Astrocyte (in vitro differentiated cells and primary cell): ENCODE data around the gene SYNC. TPM values are rescaled to one million over a fixed set of nuclear protein-coding genes. Genes with fewer than 3 reads are reported as not detected.
"Not testable (repeated sequence)": the region's sequence is repeated elsewhere in the genome, so short reads cannot be mapped to it uniquely, and the experiment has no call there.

Source experiments
- DNase-seq: peaks from one replicate; pipeline ENCODE4 v3.0.0-alpha.2; 2010; ENCODE audit warnings: low read depth
- FAIRE-seq: peaks from 2 replicates; lab custom pipeline; 2011; peaks lifted over from hg19 to GRCh38; lab: Jason Lieb, UNC
- H2AFZ ChIP-seq: 2 replicates; pipeline ENCODE4 v1.6.0; 2012; ENCODE audit warnings: low read depth, low read length, inconsistent platforms
- H3K27ac ChIP-seq: 2 replicates; pipeline ENCODE4 v1.5.1; 2011; ENCODE audit warnings: low read depth, low read length, inconsistent platforms
- H3K27me3 ChIP-seq: 2 replicates; pipeline ENCODE4 v1.6.0; 2011; ENCODE audit warnings: low read length, inconsistent platforms; ENCODE audit not compliant: insufficient read depth
- H3K36me3 ChIP-seq: 2 replicates; pipeline ENCODE4 v1.5.1; 2011; ENCODE audit warnings: low read length, inconsistent platforms; ENCODE audit not compliant: insufficient read depth
- H3K4me1 ChIP-seq: 2 replicates; pipeline ENCODE4 v1.5.1; 2011; ENCODE audit warnings: low read length, inconsistent platforms; ENCODE audit not compliant: insufficient read depth
- H3K4me2 ChIP-seq: 2 replicates; pipeline ENCODE4 v1.6.0; 2012; ENCODE audit warnings: low read length, inconsistent platforms
- H3K4me3 ChIP-seq: 2 replicates; pipeline ENCODE4 v1.5.1; 2011; ENCODE audit warnings: low read depth, mild to moderate bottlenecking, low read length, inconsistent platforms; ENCODE audit not compliant: insufficient read depth
- H3K79me2 ChIP-seq: 2 replicates; pipeline ENCODE4 v1.6.0; 2012; ENCODE audit warnings: mild to moderate bottlenecking, low read length, inconsistent platforms; ENCODE audit not compliant: insufficient read depth
- H3K9ac ChIP-seq: 2 replicates; pipeline ENCODE4 v1.6.0; 2012; ENCODE audit warnings: mild to moderate bottlenecking, low read length, inconsistent platforms
- H3K9me3 ChIP-seq: 2 replicates; pipeline ENCODE4 v1.5.1; 2012; ENCODE audit warnings: low read depth, mild to moderate bottlenecking, low read length, inconsistent platforms; ENCODE audit not compliant: insufficient read depth
- H4K20me1 ChIP-seq: 2 replicates; pipeline ENCODE4 v1.6.0; 2012; ENCODE audit warnings: low read length, inconsistent platforms; ENCODE audit not compliant: insufficient read depth
- H3K27ac Mint-ChIP-seq: one replicate; pipeline ENCODE4 v1.8.0; 2021; ENCODE audit warnings: mild to moderate bottlenecking, mixed read lengths; ENCODE audit not compliant: unreplicated experiment
- H3K27me3 Mint-ChIP-seq: one replicate; pipeline ENCODE4 v1.8.0; 2021; ENCODE audit warnings: low read depth, mixed read lengths; ENCODE audit not compliant: unreplicated experiment
- H3K36me3 Mint-ChIP-seq: one replicate; pipeline ENCODE4 v1.8.0; 2021; ENCODE audit warnings: low read depth, mixed read lengths; ENCODE audit not compliant: unreplicated experiment
- H3K4me1 Mint-ChIP-seq: one replicate; pipeline ENCODE4 v1.8.0; 2021; ENCODE audit warnings: low read depth, mixed read lengths; ENCODE audit not compliant: unreplicated experiment
- H3K4me3 Mint-ChIP-seq: one replicate; pipeline ENCODE4 v1.8.0; 2021; ENCODE audit warnings: mild to moderate bottlenecking, moderate library complexity, mixed read lengths; ENCODE audit not compliant: unreplicated experiment
- H3K9me3 Mint-ChIP-seq: one replicate; pipeline ENCODE4 v1.8.0; 2021; ENCODE audit warnings: mild to moderate bottlenecking, mixed read lengths; ENCODE audit not compliant: unreplicated experiment
- EZH2 ChIP-seq: IDR thresholded peaks from 2 replicates; pipeline ENCODE4 v1.6.1; 2012; ENCODE audit warnings: mild to moderate bottlenecking, low read length, inconsistent platforms; ENCODE audit not compliant: insufficient read depth
- total RNA-seq: library from RNA; stranded (reverse); gene quantifications from 2 replicates; pipeline ENCODE4 v1.2.1, GENCODE V29; 2021
- TF ChIP-seq, protein P1 (sequence below): IDR thresholded peaks from 2 replicates; pipeline ENCODE4 v1.5.1; 2011; ENCODE audit warnings: low read depth, mild to moderate bottlenecking, inconsistent platforms, low read length, moderate library complexity; ENCODE audit not compliant: insufficient read depth

The SYNC gene
- total RNA-seq, 1 donor from 2014 or later, result 20.6 TPM

DNA sequence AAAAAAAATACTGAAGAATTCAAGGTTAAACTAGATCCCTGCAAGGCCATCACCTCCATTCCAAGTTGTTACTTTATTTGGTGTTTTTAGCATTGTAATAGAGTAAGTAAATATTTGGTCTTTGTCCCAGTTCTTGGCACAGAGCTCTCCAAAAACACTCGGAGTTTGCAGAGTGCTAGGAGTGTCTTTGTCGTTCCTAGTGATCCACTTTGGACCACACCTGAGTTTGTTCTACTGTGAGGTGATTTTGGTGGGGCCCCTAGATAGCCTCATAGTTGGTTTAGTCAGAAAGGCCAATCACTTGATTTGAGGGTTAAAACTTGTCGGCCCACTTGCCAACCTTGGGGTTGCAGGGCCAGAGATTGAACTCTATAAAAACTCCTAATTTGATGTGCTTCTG lies 25.6 kb downstream of the SYNC start:
- Histone ChIP-seq H3K27me3 (no peaks in the 10 kb centered on the region), H3K36me3 (peaks cover 61% of the 10 kb centered on the region), H3K27ac (no peak overlapping the region), H3K4me3 (no peak overlapping the region), H3K4me1 (no peaks in the 10 kb centered on the region), H3K4me2 (no peak overlapping the region), H2AFZ (no peak overlapping the region), H4K20me1 (peaks cover 26% of the 10 kb centered on the region), H3K9ac (no peak overlapping the region), H3K9me3 (no peaks in the 10 kb centered on the region), H3K79me2 (peaks cover 5% of the 10 kb centered on the region)
- H3K9me3 Mint-ChIP-seq, result no peaks in the 10 kb centered on the region
- no peak overlapping the region for H3K27ac Mint-ChIP-seq
- TF ChIP-seq, protein P1, sequence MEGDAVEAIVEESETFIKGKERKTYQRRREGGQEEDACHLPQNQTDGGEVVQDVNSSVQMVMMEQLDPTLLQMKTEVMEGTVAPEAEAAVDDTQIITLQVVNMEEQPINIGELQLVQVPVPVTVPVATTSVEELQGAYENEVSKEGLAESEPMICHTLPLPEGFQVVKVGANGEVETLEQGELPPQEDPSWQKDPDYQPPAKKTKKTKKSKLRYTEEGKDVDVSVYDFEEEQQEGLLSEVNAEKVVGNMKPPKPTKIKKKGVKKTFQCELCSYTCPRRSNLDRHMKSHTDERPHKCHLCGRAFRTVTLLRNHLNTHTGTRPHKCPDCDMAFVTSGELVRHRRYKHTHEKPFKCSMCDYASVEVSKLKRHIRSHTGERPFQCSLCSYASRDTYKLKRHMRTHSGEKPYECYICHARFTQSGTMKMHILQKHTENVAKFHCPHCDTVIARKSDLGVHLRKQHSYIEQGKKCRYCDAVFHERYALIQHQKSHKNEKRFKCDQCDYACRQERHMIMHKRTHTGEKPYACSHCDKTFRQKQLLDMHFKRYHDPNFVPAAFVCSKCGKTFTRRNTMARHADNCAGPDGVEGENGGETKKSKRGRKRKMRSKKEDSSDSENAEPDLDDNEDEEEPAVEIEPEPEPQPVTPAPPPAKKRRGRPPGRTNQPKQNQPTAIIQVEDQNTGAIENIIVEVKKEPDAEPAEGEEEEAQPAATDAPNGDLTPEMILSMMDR, result no peak
- no peak for TF ChIP-seq EZH2
- H3K4me3 Mint-ChIP-seq, result no peak overlapping the region
- DNase-seq, result no peak
- H3K27me3 Mint-ChIP-seq, result no peaks in the 10 kb centered on the region
- H3K36me3 Mint-ChIP-seq, result peaks cover 22% of the 10 kb centered on the region
- no peak for FAIRE-seq
- H3K4me1 Mint-ChIP-seq, result no peaks in the 10 kb centered on the region

DNA sequence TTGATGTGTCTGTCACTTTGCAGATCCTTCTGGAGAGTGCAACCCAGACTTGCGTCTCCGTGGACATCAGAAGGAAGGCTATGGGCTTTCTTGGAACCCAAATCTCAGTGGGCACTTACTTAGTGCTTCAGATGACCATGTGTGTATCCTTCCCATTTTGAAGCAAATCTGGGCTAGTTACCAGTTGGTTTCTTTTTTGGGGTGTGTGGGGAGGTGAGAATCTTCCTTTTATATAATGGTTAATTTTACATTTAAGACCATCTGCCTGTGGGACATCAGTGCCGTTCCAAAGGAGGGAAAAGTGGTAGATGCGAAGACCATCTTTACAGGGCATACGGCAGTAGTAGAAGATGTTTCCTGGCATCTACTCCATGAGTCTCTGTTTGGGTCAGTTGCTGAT lies 33.9 kb downstream of the SYNC start:
- not testable (repeated sequence) for H3K9me3 ChIP-seq, H2AFZ ChIP-seq, H3K27ac Mint-ChIP-seq, H3K4me3 ChIP-seq, H3K27ac ChIP-seq, H3K4me3 Mint-ChIP-seq, FAIRE-seq, H3K4me1 Mint-ChIP-seq, H3K4me2 ChIP-seq, H3K27me3 Mint-ChIP-seq, H3K9me3 Mint-ChIP-seq, H3K27me3 ChIP-seq, H3K9ac ChIP-seq, DNase-seq, H3K4me1 ChIP-seq
- H3K36me3 ChIP-seq, result peaks cover 71% of the 10 kb centered on the region
- H3K36me3 Mint-ChIP-seq, result peaks cover 12% of the 10 kb centered on the region
- H3K79me2 ChIP-seq, result peaks cover 30% of the 10 kb centered on the region
- H4K20me1 ChIP-seq, result peaks cover 35% of the 10 kb centered on the region

DNA sequence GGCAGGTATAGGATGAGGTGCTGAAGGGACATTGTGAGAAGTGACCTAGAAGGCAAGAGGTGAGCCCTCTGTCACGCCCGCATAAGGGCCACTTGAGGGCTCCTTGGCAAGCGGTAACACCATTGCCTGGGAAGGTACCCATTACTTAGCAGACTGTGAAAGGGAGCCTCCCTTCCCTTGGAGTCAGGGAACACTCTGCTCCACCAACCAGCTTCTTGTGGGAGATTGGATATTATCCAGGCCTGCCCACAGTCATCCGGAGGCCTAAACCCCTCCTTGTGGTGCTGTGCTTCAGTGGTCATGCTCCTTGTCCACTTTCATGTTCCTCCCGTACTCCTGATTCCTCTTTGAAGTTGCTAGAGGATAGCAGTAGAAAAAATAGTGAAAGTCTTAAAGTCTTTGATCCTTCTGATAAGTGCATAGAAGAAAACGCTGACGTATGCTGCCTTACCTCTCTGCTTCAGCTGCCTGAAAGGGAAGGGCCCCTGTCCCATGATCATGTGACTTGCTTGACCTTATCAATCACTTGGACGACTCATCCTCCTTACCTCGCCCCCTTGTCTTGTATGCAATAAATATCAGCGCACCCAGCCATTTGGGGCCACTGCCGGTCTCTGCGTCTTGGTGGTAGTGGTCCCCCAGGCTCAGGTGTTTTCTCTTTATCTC lies 35.5 kb downstream of the SYNC start:
- no peak overlapping the region for H3K4me3 Mint-ChIP-seq
- Histone ChIP-seq H3K4me1 (no peaks in the 10 kb centered on the region), H3K79me2 (peaks cover 39% of the 10 kb centered on the region), H3K4me3 (no peak overlapping the region), H3K27me3 (no peaks in the 10 kb centered on the region), H2AFZ (no peak overlapping the region), H3K9ac (no peak overlapping the region), H4K20me1 (peaks cover 35% of the 10 kb centered on the region), H3K9me3 (no peaks in the 10 kb centered on the region), H3K36me3 (peaks cover 64% of the 10 kb centered on the region), H3K27ac (no peak overlapping the region), H3K4me2 (no peak overlapping the region)
- TF ChIP-seq, protein P1, result no peak
- TF ChIP-seq EZH2, result no peak
- no peak for FAIRE-seq
- H3K4me1 Mint-ChIP-seq, result no peaks in the 10 kb centered on the region
- DNase-seq, result peak; percentile 7
- H3K27me3 Mint-ChIP-seq, result no peaks in the 10 kb centered on the region
- peaks cover 11% of the 10 kb centered on the region for H3K36me3 Mint-ChIP-seq
- peak overlapping the region; percentile 23 for H3K27ac Mint-ChIP-seq
- no peaks in the 10 kb centered on the region for H3K9me3 Mint-ChIP-seq
